Spleen (tissue), 13 donors: ENCODE data around the gene ZNF479. TPM values are rescaled to one million over a fixed set of nuclear protein-coding genes. Genes with fewer than 3 reads are reported as not detected.
"Not testable (repeated sequence)": the region's sequence is repeated elsewhere in the genome, so short reads cannot be mapped to it uniquely, and the experiment has no call there.

Source experiments
- DNase-seq: peaks from one replicate; pipeline ENCODE4 v3.0.0-alpha.2; 2020
- H3K27ac ChIP-seq, 8 donors: fragments of 200-600 bp; sonication (generic) in 7 of 8; 1 replicate in 4 of 8; 2 replicates in 4 of 8; pipeline versions ENCODE4 v1.5.0 to v1.8.0; 2016 to 2021; ENCODE audit warnings: inconsistent platforms in 4 of 8, mild to moderate bottlenecking in 4 of 8, moderate library complexity in 1 of 8
- H3K27me3 ChIP-seq, 7 donors: fragments of 200-600 bp; sonication (generic) in 6 of 7; replicated peaks in 1 of 7; 1 replicate in 4 of 7; 2 replicates in 3 of 7; pipeline versions ENCODE4 v1.5.0 to v1.8.0; 2016 to 2021; ENCODE audit warnings: inconsistent platforms in 3 of 7, mild to moderate bottlenecking in 1 of 7
- H3K36me3 ChIP-seq, 6 donors: fragments of 200-600 bp; sonication (generic) in 5 of 6; 1 replicate in 4 of 6; 2 replicates in 2 of 6; pipeline versions ENCODE4 v1.5.0 to v1.8.0; 2016 to 2021; ENCODE audit warnings: inconsistent platforms in 2 of 6
- H3K4me1 ChIP-seq, 6 donors: fragments of 200-600 bp; sonication (generic) in 5 of 6; 1 replicate in 3 of 6; 2 replicates in 3 of 6; pipeline versions ENCODE4 v1.5.0 to v1.8.0; 2016 to 2021; ENCODE audit warnings: inconsistent platforms in 3 of 6
- H3K4me3 ChIP-seq, 8 donors: fragments of 200-600 bp; sonication (generic) in 7 of 8; 1 replicate in 4 of 8; 2 replicates in 4 of 8; pipeline versions ENCODE4 v1.5.0 to v1.8.0; 2016 to 2021; ENCODE audit warnings: inconsistent platforms in 4 of 8, mild to moderate bottlenecking in 4 of 8, moderate library complexity in 2 of 8
- H3K9me3 ChIP-seq, 8 donors: fragments of 200-600 bp; sonication (generic) in 7 of 8; 1 replicate in 4 of 8; 2 replicates in 4 of 8; pipeline versions ENCODE4 v1.5.0 to v1.8.0; 2016 to 2021; ENCODE audit warnings: inconsistent platforms in 4 of 8
- POLR2A ChIP-seq, 3 donors: fragments of 450-650 bp; IDR thresholded peaks; one replicate each; pipeline ENCODE4 v1.5.1; 2017; ENCODE audit warnings: antibody characterized with exemption in 3 of 3, mild to moderate bottlenecking in 1 of 3
- POLR2AphosphoS5 ChIP-seq, 3 donors: sonication (generic); formaldehyde crosslinking; IDR thresholded peaks; one replicate each; pipeline ENCODE4 v1.5.1; 2017; ENCODE audit warnings: antibody characterized with exemption in 3 of 3
- WGBS, 5 donors: extraction: QIAGEN DNeasy Blood & Tissue Kit in 3 of 5; methylation state at CpG; one replicate each; pipeline versions ENCODE4 v1.1.5 to v1.1.7; 2013 to 2018; 5-methylcytosine and 5-hydroxymethylcytosine counted together
- intact Hi-C: fragments of 100-400 bp; cut with DNase I; formaldehyde crosslinking; loops from one replicate; pipeline ENCODE4 v1.15.0; 2023; ENCODE audit warnings: low total_unique reads
- long read RNA-seq, 2 donors: transcript quantifications; one replicate each; lab custom pipeline, GENCODE V29; 2026
- polyA plus RNA-seq, 3 donors: library from polyadenylated mRNA; stranded (reverse); fragments of 200-250 nt; gene quantifications; one replicate each; pipeline ENCODE4 v1.2.1, GENCODE V29; 2013
- total RNA-seq, 7 donors: library from RNA; depleted of rRNA in 3 of 7; stranded (reverse); fragments of >200 nt in 3 of 7; fragmentation: NEBNext Ultra II Directional in 4 of 7; extraction: Animal tissue kit (Norgen Biotek cat#: 25700) in 4 of 7; gene quantifications; one replicate each; pipeline versions ENCODE4 v1.1.0 to v1.2.1, GENCODE V29; 2016 to 2021
- TF ChIP-seq, protein P1 (sequence below), 11 experiments: fragments of 200-600 bp in 7 of 11; fragments of 450-650 bp in 4 of 11; sonication (generic) in 4 of 11; IDR thresholded peaks in 8 of 11; conservative IDR thresholded peaks in 3 of 11; 1 replicate in 7 of 11; 2 replicates in 4 of 11; pipeline versions ENCODE4 v1.4.0 to v1.8.0; 2016 to 2021; ENCODE audit warnings: antibody characterized with exemption in 11 of 11, inconsistent platforms in 4 of 11, mild to moderate bottlenecking in 1 of 11
- donor health status: healthy with polysubstance abuse.
- donor health status: DM: no; HTN: no; CAD: no; lungs with moderate emphysema.
- donor health status: DM: no; HTN: no; CAD: no.
- donor health status: Bipolar disorder and iron deficiency.
- donor health status: healthy.
- donor health status: DM: no; HTN: no; CAD: no.
- donor health status: DM: yes; HTN: yes; CAD: no.

ZNF479 gene
- not detected for total RNA-seq
- polyA plus RNA-seq: not detected
- long read RNA-seq, donor 1: 0 reads
- long read RNA-seq, donor 2: 0 reads

DNA sequence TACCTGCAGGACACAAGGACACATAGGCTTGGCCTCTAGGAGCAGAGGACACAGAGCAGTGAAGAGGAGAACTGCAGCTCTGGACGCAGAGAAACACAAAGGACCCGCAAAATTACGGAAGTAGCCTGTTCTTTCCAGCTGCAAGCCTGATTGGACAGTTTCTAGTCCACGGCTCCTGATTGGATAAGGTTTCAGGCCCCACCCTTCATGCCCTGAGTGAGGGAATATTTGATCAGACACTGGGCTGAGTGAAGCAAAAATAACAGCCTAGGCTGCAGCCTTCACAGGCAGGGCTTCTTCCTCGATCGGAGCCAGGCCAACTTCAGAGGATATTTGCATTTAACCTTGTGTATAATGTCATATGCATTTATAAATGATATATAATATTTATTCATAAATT lies at the start of gene ZNF479:
TSS of gene ZNF479 (minus strand) at position 101 of the 400 bp plus-strand sequence. CDS start 112 bp downstream, outside the sequence.
- H3K9me3 ChIP-seq: peaks cover 0 to 100% (median 94%) of the 10 kb centered on the region in 8 donors
- H3K27me3 ChIP-seq, H3K4me1 ChIP-seq, DNase-seq, H3K27ac ChIP-seq, intact Hi-C loops, H3K4me3 ChIP-seq, H3K36me3 ChIP-seq: not testable (repeated sequence)
- 87 to 96% (median 89%) methylated on average over 6 of the region's 6 CpGs for WGBS, 5 donors

DNA sequence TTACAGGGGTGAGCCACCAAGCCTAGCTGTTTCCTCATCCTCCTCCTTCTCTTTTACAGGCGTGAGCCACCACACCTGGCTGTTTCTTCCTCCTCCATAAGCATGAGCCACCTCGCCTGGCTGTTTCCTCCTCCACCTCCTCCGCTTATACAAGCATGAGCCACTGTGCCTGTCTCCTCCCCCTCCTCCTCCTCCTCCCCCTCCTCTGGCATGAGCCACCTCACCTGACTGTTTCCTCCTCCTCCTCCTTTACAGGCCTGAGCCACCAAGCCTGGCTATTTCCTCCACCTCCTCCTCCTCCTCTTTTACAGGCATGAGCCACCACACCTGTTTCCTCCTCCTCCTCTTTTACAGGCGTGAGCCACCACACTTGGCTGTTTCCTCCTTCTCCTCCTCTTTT lies 49.8 kb upstream of the ZNF479 start:
- Histone ChIP-seq H3K9me3 (peaks cover 0 to 38% (median 0%) of the 10 kb centered on the region in 8 donors), H3K36me3 (no peaks in the 10 kb centered on the region), H3K27me3 (no peaks in the 10 kb centered on the region), H3K4me1 (no peaks in the 10 kb centered on the region), H3K27ac (no peak overlapping the region), H3K4me3 (no peak overlapping the region)
- TF ChIP-seq, protein P1, sequence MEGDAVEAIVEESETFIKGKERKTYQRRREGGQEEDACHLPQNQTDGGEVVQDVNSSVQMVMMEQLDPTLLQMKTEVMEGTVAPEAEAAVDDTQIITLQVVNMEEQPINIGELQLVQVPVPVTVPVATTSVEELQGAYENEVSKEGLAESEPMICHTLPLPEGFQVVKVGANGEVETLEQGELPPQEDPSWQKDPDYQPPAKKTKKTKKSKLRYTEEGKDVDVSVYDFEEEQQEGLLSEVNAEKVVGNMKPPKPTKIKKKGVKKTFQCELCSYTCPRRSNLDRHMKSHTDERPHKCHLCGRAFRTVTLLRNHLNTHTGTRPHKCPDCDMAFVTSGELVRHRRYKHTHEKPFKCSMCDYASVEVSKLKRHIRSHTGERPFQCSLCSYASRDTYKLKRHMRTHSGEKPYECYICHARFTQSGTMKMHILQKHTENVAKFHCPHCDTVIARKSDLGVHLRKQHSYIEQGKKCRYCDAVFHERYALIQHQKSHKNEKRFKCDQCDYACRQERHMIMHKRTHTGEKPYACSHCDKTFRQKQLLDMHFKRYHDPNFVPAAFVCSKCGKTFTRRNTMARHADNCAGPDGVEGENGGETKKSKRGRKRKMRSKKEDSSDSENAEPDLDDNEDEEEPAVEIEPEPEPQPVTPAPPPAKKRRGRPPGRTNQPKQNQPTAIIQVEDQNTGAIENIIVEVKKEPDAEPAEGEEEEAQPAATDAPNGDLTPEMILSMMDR (IDR thresholded peaks at IDR 0.05 in 8 of 11, conservative IDR thresholded peaks at IDR 0.05 in 3 of 11): no peak
- intact Hi-C loops: no loop called here
- WGBS, 5 donors: 62 to 82% (median 72%) methylated on average over 4 of the region's 4 CpGs
- DNase-seq: no peak

DNA sequence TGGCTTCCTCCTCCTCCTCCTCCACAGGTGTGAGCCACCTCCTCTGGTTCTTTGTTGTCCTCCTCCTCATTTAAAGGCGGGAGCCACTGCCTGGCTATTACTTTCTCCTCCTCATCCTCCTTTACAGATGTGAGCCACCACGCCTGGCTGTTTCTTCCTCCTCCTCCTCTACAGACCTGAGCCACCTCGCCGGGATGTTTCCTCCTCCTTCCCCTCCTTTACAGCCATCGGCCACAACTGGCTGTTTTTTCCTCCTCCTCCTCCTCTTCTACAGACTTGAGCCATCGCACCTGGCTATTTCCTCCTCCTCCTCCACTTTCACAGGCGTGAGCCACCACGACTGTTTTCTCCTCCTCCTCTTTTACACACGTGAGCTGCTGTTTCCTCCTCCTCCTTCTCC lies 49.0 kb upstream of the ZNF479 start:
- H3K9me3 ChIP-seq: peaks cover 0 to 38% (median 0%) of the 10 kb centered on the region in 8 donors
- intact Hi-C loops: no loop called here
- H3K4me3 ChIP-seq: no peak overlapping the region
- TF ChIP-seq POLR2AphosphoS5 (IDR thresholded peaks at IDR 0.05): no peak
- TF ChIP-seq, protein P1 (IDR thresholded peaks at IDR 0.05 in 8 of 11, conservative IDR thresholded peaks at IDR 0.05 in 3 of 11): no peak
- TF ChIP-seq POLR2A (IDR thresholded peaks at IDR 0.05): no peak
- H3K36me3 ChIP-seq: no peaks in the 10 kb centered on the region
- H3K4me1 ChIP-seq: no peaks in the 10 kb centered on the region
- H3K27me3 ChIP-seq: no peaks in the 10 kb centered on the region
- 74 to 87% (median 81%) methylated on average over 9 of the region's 9 CpGs for WGBS, 5 donors
- peak; percentile 38 for DNase-seq
- no peak overlapping the region for H3K27ac ChIP-seq

DNA sequence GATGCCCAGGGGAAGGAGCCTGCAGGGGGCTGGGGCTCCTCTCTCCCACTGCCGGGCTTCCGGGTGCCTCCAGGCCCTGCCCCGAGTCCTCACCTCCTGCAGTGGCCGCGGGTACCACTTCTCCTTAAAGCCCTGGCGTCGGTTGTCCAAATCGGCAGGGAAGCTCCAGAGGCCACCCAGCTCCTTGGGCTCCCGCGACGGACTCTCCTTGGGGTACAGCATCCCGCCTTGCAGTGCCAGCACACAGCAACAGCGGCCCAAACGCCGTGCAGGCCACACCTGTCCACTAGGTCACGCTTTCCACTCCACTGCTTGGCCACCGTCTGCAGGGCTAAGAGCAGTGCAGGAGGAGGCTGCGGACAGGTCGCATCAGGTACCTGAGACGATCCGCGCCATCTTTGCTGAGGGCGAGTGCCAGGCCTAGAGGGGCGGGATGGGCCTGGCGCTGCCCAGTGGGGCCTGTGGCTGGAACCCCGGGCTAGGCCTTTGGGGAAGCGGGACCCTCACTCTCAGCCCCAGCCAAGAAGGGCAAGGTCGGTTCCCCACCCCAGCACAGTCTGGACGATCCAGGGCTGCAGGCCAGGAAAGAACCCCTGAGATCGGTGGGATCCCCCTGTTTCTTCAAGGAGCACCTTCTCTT lies 47.7 kb upstream of the ZNF479 start:
- peak; percentile 59 for DNase-seq
- 87 to 95% (median 93%) methylated on average over 12 to 30 of the region's 30 CpGs for WGBS, 5 donors

More for the DNA sequence above, 47.7 kb upstream of the ZNF479 start:
- Histone ChIP-seq H3K36me3 (no peaks in the 10 kb centered on the region), H3K27ac (no peak overlapping the region), H3K27me3 (no peaks in the 10 kb centered on the region), H3K4me3 (no peak overlapping the region), H3K4me1 (no peaks in the 10 kb centered on the region), H3K9me3 (peaks cover 0 to 38% (median 0%) of the 10 kb centered on the region in 8 donors)
- intact Hi-C loops: no loop called here
- TF ChIP-seq POLR2AphosphoS5 (IDR thresholded peaks at IDR 0.05): no peak
- no peak for TF ChIP-seq POLR2A (IDR thresholded peaks at IDR 0.05)
- TF ChIP-seq, protein P1 (IDR thresholded peaks at IDR 0.05 in 8 of 11, conservative IDR thresholded peaks at IDR 0.05 in 3 of 11): no peak
